ENCODE data around the gene SORBS1.

DNA sequence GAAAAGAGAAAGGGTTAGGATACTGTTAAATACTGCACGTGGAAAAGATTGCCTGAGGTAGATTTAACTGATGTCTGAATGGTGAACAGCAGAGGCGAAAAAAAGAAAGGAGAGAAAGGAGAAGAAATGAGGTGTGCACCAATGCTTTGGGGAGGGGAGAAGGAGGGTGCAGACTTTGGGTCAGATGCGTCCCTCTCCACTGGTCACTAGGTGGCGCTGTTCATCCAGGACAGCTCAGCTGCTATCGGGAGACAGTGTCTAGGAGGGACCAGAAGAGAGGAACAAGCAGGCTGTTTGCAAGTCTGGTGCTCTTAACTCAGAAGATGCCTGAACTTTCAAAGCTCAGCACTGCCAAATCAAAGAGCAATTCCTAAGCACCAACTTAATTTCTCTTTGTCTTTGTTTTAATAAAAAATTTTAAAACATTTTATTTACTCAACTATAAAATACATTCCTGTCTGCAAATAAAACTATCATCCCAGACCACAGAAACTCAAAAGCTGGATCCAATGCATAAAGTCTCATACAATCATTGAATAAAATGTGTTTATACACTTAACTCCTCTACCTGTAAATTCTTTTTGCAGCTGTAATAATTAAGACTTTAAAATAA lies 186.5 kb downstream of the SORBS1 start:
- TF ChIP-seq FOXA1 (IDR thresholded peaks at IDR 0.05) (no peak), EGR1 (IDR thresholded peaks at IDR 0.05; ENCODE audit: low read depth in 2 of 2) (no peak), GABPA (IDR thresholded peaks at IDR 0.05 in 1 of 2, conservative IDR thresholded peaks at IDR 0.05 in 1 of 2) (no peak), HNF4A (conservative IDR thresholded peaks at IDR 0.05) (peak in 1 of 2 donors; percentile 12), RXRA (IDR thresholded peaks at IDR 0.05) (no peak)
- TF ChIP-seq, protein P1, sequence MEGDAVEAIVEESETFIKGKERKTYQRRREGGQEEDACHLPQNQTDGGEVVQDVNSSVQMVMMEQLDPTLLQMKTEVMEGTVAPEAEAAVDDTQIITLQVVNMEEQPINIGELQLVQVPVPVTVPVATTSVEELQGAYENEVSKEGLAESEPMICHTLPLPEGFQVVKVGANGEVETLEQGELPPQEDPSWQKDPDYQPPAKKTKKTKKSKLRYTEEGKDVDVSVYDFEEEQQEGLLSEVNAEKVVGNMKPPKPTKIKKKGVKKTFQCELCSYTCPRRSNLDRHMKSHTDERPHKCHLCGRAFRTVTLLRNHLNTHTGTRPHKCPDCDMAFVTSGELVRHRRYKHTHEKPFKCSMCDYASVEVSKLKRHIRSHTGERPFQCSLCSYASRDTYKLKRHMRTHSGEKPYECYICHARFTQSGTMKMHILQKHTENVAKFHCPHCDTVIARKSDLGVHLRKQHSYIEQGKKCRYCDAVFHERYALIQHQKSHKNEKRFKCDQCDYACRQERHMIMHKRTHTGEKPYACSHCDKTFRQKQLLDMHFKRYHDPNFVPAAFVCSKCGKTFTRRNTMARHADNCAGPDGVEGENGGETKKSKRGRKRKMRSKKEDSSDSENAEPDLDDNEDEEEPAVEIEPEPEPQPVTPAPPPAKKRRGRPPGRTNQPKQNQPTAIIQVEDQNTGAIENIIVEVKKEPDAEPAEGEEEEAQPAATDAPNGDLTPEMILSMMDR (IDR thresholded peaks at IDR 0.05; ENCODE audit: low read depth, low read length, missing input control), result peak; percentile 89

All from liver (tissue), 3 donors.